ENCODE data around the gene C3orf70.

GRCh38 chr3:185172086-185173049 lies 19.5 kb upstream of the C3orf70 start:
- no peak for TF ChIP-seq CTCF (IDR thresholded peaks at IDR 0.05; ENCODE audit: insufficient read depth, low read length)
- no peak for TF ChIP-seq REST (IDR thresholded peaks at IDR 0.05; ENCODE audit: insufficient replicate concordance, low read depth)
- no peak for TF ChIP-seq POLR2AphosphoS5 (IDR thresholded peaks at IDR 0.05; ENCODE audit: low read depth)
